Activated T-cell treated with anti-CD3 and anti-CD28 coated beads, Interleukin-2, amount 50 U/mL, for 72 hours (primary cell): Measurements from ENCODE around the gene TANGO2. TPM values are rescaled to one million over a fixed set of nuclear protein-coding genes. Genes with fewer than 3 reads are reported as not detected.

Experiments
- ATAC-seq, 2 donors: fragments of 150-1000 bp; cut with Tn5 transposase; replicated peaks in 1 of 2; 2 replicates each; pipeline ENCODE4 v1.10.0; 2021; ENCODE audit warnings: moderate library complexity in 2 of 2, mild to moderate bottlenecking in 1 of 2
- DNase-seq, 2 donors: peaks; one replicate each; pipeline ENCODE4 v3.0.0; 2021 to 2022; ENCODE audit warnings: mixed read lengths in 1 of 2
- H3K27ac Mint-ChIP-seq: one replicate; pipeline ENCODE4 v1.8.0; 2022; ENCODE audit warnings: mild to moderate bottlenecking, moderate library complexity, mixed read lengths
- H3K27me3 Mint-ChIP-seq: one replicate; pipeline ENCODE4 v1.8.0; 2022; ENCODE audit warnings: low read depth, mixed read lengths
- H3K36me3 Mint-ChIP-seq, 2 donors: one replicate each; pipeline ENCODE4 v1.8.0; 2022; ENCODE audit warnings: mixed read lengths in 2 of 2, mild to moderate bottlenecking in 1 of 2; ENCODE audit not compliant: insufficient read depth in 2 of 2
- H3K4me1 Mint-ChIP-seq: one replicate; pipeline ENCODE4 v1.8.0; 2022; ENCODE audit warnings: low read depth, mixed read lengths
- H3K4me3 Mint-ChIP-seq, 2 donors: one replicate each; pipeline ENCODE4 v1.8.0; 2022; ENCODE audit warnings: mild to moderate bottlenecking in 2 of 2, mixed read lengths in 2 of 2, moderate library complexity in 2 of 2
- H3K9me3 Mint-ChIP-seq, 2 donors: one replicate each; pipeline ENCODE4 v1.8.0; 2022; ENCODE audit warnings: mixed read lengths in 2 of 2
- total RNA-seq, 2 donors: library from RNA; stranded (reverse); gene quantifications; one replicate each; pipeline ENCODE4 v1.2.3, GENCODE V29; 2022

The TANGO2 gene
- total RNA-seq, 2 donors from 2014 or later = 35.5 to 43.0 TPM

DNA sequence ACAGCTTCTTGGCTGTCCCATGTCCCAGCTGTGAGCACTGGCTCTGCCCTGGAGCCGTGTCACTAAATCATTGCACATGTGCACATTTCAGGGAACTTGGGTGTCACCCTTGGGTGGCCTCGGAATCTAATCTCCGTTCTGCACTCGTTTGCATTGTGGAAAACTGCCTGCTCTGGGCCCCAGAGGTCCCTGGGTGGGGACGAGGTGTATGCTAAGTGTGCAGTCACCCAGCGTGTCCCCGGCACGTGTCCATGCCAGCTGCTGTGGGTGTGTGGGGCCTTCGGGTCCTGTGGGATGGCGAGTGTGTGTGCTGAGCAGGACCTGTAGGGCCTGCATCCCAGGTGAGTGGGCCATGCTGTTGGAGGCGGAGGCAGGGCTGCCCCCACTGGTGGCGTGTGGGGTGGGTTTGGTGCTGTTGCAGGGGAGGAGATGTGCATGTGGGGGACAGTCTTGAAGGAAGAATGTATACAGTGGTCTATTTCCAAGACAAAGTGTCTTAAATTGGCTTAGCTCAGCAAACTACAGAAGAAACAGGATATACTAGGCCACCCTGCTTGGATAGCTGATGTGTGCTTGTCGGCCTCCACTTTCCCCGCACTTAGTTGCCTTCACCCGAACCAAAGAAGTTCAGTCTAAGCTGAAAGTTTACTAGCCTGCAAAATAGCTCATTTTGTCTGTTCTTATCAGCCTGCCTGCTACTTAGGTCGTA lies 14.6 kb downstream of the TANGO2 start:
- no peak overlapping the region for H3K4me3 Mint-ChIP-seq
- ATAC-seq (no peak), DNase-seq (no peak)
- no peaks in the 10 kb centered on the region for H3K27me3 Mint-ChIP-seq
- H3K4me1 Mint-ChIP-seq = peaks cover 27% of the 10 kb centered on the region
- H3K27ac Mint-ChIP-seq = no peak overlapping the region
- peaks cover 3% of the 10 kb centered on the region in 2 donors for H3K36me3 Mint-ChIP-seq
- H3K9me3 Mint-ChIP-seq = no peaks in the 10 kb centered on the region

DNA sequence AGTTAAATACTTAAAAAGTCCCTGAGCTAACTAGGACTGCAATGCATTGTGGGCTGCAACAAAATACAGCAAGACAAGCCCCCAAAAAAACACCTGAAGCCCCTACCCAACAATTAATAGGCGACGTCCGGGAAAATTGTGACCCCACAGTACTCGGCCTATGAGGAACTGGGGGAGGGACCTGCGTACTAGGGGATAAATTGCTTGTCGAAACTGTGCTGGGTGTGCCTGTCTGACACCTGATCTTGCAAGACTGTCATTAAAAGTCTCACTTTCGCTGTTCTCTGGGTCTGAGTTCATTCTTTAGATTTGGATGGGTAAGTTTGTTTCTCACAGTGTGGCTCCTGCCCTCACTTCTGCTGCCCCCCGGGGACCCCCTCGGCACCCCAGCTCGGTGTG lies 15.2 kb downstream of the TANGO2 start:
- Mint-ChIP-seq H3K27me3 (no peaks in the 10 kb centered on the region), H3K4me3 (no peak overlapping the region), H3K4me1 (peaks cover 27% of the 10 kb centered on the region), H3K9me3 (no peaks in the 10 kb centered on the region), H3K36me3 (peaks cover 3% of the 10 kb centered on the region in 2 donors), H3K27ac (no peak overlapping the region)
- ATAC-seq (no peak), DNase-seq (no peak)

DNA sequence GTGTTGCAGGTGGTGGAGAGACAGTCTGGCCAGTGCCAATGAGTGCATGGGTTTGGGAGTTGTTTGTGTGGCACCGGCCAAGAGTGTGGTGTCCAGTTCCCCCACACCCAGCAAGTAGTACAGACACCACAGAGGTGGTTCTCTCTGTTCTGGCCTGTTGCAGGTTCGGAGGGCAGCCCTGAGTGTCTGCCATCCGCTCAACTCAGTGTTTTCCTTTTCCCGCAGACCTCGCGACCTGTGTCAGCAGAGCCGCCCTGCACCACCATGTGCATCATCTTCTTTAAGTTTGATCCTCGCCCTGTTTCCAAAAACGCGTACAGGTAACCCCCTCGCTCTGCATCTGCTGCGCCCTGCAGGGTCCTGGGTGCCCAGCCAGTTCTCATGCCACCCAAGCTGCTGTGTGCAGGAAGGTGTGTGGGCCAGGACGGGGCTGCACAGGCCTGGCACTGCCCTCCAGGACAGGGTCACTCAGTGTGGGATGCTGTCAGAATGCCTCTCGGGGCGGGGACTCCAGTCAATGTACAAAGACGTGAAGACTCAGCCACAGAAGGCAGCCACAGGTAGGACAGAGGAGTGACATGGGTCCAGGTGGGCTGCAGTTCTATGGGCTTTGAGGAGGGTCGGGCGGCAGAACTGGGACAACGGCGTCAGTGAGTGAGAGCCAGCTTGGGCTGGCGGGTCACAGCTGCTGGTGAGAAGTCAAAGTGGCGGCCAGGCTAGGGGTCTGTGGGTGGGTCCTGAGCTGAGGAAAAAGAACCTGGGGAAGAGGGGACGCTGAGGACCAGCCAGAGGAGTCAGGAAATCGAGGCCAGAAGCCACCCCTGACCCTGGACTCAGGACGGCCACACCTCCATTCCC lies 15.9 kb downstream of the TANGO2 start:
- no peaks in the 10 kb centered on the region for H3K9me3 Mint-ChIP-seq
- H3K4me1 Mint-ChIP-seq = peaks cover 21% of the 10 kb centered on the region

DNA sequence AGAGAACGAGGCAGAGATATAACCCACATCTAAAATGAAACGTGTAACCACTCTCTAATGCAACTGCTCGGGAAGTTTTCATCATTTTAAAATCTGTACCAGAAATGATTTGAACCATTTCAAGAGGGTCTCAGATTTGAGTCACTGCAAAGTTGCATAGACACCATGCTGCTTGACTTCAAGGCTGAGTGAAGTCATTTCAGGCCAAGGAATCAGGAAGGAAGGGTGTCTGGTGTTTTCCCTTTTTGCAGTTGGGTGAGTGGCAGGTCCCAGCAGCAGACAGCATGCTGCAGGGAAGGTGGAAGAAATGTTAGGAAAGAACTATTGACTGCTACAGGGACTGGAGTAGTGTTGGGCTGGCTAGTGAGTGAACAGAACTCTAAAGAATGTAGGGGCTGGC lies 16.5 kb downstream of the TANGO2 start:
- peak overlapping the region; percentile 42 for H3K27ac Mint-ChIP-seq
- H3K9me3 Mint-ChIP-seq = no peaks in the 10 kb centered on the region
- H3K27me3 Mint-ChIP-seq = no peaks in the 10 kb centered on the region
- DNase-seq (peak; percentile 23 to 27), ATAC-seq (peak; percentile 84 to 90)
- H3K4me3 Mint-ChIP-seq = peak overlapping the region; percentile 18 to 21
- H3K36me3 Mint-ChIP-seq = peaks cover 3% of the 10 kb centered on the region in 2 donors
- peaks cover 20% of the 10 kb centered on the region for H3K4me1 Mint-ChIP-seq

More for the DNA sequence above, 15.9 kb downstream of the TANGO2 start:
- no peaks in the 10 kb centered on the region for H3K27me3 Mint-ChIP-seq
- peak overlapping the region; percentile 42 for H3K27ac Mint-ChIP-seq
- peaks cover 3% of the 10 kb centered on the region in 2 donors for H3K36me3 Mint-ChIP-seq
- DNase-seq (no peak), ATAC-seq (peak; percentile 2 to 11)
- H3K4me3 Mint-ChIP-seq = peak overlapping the region; percentile 18 to 22

DNA sequence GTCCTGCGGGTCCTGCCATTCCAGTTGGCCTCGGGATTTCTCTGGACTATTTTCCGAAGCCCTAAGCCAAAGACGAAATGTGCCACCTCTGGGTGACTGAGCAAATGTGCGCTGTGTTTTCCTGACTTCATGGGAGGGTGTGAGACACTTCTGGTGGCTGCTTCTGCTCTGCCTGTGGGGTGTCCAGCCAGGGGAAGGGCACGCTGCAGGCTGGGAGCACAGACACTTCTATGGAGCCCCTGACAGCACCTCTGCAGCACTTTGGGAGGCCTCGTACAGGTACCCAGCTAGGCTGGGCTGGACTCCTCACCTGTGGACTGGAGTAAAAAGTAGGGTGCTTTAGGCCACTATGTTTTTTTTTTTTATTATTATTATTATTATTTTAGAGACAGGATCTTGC lies 17.7 kb downstream of the TANGO2 start:
- H3K36me3 Mint-ChIP-seq = peaks cover 3% of the 10 kb centered on the region in 2 donors
- no peak overlapping the region for H3K27ac Mint-ChIP-seq
- H3K27me3 Mint-ChIP-seq = no peaks in the 10 kb centered on the region
- peaks cover 20% of the 10 kb centered on the region for H3K4me1 Mint-ChIP-seq
- no peak for ATAC-seq
- H3K4me3 Mint-ChIP-seq = no peak overlapping the region
- DNase-seq = no peak
- no peaks in the 10 kb centered on the region for H3K9me3 Mint-ChIP-seq

DNA sequence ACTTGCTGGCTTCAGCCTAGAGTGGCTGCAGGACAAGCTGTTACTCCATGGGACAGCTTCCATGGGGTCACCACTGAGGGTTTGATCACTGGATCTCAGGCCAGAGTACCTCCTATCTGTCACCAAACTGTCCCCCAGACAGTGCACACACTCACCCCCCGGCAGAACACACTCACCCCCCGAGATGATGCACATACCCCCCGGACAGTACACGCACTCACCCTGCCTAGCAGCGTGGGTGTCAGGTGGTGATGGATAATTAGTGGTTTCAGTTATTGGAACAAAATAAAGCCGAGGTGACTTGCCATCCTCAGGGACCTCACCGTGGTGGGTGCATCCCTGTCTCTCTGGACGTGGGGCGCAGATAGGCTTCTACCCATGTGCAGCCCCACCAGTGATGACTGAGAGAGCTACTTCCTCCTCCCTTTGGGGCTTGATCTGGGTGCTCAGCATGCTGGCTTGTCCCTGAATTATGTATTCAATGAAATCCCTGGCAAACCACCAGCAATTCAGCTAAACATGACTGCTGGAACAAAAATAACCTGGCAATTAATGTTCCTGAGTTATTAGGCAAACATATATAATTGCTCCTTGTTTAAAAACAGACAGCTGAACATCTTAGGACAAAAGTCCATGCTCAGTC lies 18.9 kb downstream of the TANGO2 start:
- ATAC-seq = no peak
- no peak for DNase-seq
- Mint-ChIP-seq H3K27ac (no peak overlapping the region), H3K27me3 (no peaks in the 10 kb centered on the region), H3K9me3 (no peaks in the 10 kb centered on the region), H3K4me3 (no peak overlapping the region), H3K4me1 (peaks cover 20% of the 10 kb centered on the region), H3K36me3 (peaks cover 3 to 4% of the 10 kb centered on the region in 2 donors)

DNA sequence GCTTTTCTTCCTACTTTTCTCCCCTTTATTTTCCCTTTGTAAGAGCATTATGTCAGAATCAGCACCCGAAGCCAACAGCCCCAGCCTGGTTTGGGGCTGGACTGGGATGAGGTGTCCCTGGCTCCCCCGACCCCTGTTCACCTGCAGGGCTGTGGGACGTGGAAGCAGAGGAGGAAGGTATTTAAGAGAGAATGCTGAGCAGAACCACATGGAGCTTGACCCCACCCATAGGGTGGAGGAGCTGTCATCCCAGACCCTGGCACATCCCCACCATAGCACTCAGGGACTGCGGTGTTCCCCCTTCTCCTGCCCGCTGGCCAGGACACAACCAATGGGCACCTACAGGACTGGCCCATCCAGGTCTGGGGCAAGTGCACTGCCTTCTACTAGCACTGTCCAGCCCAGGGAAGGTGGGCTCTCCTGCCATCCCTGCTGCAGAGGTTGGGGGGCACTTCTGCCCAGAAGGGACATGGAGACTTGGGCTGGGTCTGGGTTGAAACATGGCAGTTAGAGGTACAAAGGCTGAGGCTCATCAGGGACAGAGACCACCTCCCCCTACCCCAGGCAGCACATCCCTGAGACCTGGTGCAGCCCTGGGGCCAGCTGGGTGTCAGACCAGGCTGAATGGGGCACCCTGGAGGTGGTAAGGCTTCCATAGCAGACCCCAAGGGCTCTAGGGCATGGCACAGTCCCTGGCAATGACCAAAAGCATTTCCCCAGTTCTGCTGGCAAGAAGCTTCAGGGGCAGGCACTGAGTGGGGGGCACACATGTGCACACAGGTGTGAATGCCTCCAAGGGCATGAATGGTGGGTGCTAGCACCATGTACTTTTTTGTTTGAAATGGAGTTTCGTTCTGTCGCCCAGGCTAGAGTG lies 19.7 kb downstream of the TANGO2 start:
- DNase-seq (no peak), ATAC-seq (no peak)
- Mint-ChIP-seq H3K27me3 (no peaks in the 10 kb centered on the region), H3K36me3 (peaks cover 3 to 4% of the 10 kb centered on the region in 2 donors), H3K27ac (no peak overlapping the region), H3K4me1 (peaks cover 20% of the 10 kb centered on the region), H3K9me3 (no peaks in the 10 kb centered on the region), H3K4me3 (no peak overlapping the region)

DNA sequence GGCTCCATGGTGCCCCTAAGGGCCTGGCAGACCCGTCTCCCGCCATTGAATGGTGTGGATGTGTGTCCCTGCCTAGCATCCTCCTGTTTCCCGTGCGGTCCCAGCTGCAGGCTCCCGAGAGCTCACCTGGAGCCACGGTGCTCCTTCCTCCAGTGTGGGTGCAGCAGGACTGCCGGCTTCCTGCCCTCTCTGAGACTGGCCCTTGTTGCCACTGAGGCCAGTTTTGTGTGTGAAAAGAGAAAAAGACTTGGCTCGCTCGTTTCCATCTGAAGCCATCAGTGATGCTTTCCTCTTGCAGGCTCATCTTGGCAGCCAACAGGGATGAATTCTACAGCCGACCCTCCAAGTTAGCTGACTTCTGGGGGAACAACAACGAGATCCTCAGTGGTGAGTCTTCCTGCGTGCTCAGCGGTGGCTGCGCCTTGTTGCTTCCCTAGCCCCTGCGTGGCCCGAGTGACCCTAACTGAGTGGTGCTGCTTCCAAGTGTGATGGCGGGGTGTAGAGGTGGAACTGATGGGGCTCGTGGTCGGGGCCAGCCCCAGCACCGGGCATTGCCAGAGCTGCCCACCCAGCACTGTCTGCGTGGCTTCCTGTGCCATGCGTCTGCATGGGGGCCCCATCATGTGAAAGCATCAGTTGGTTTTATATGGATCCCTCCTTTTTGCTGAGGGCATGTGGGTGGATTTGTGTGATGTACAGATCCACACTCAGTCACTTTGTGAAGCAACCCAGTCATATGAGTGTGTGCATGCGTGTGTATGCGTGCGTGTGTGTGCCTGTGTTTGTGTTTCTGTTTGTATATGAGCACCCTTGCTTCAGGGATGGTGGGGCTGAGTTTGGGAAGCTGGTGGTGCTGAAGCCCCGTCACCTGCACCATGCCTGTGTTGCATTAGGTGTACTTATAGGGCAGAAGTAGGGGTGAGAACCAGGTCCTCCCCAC lies 22.4 kb downstream of the TANGO2 start:
- no peak overlapping the region for H3K4me3 Mint-ChIP-seq
- H3K36me3 Mint-ChIP-seq = peaks cover 13 to 20% of the 10 kb centered on the region in 2 donors

DNA sequence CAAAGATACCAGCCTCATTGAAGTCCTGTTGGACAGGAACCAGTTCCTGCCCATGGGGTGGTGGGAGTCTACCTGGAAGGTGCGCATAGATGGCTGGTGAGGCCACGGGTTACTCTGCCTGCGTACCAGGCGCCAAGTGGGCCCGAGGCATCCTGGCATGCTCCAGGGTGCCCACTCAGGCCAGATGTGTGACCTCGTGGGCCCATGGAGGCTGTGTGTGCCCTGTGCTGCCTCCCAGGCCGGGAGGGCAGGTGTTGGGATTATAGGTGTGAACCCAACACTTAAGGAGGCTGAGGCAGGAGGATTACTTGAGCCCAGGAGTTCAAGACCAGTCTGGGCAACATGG lies 23.1 kb downstream of the TANGO2 start:
- Mint-ChIP-seq H3K27me3 (no peaks in the 10 kb centered on the region), H3K9me3 (peaks cover 0 to 3% of the 10 kb centered on the region in 2 donors), H3K4me1 (no peaks in the 10 kb centered on the region), H3K36me3 (peaks cover 15 to 24% of the 10 kb centered on the region in 2 donors), H3K4me3 (no peak overlapping the region), H3K27ac (no peak overlapping the region)
- DNase-seq = no peak
- no peak for ATAC-seq

More for the DNA sequence above, 22.4 kb downstream of the TANGO2 start:
- no peaks in the 10 kb centered on the region for H3K4me1 Mint-ChIP-seq
- H3K27ac Mint-ChIP-seq = no peak overlapping the region
- peaks cover 0 to 3% of the 10 kb centered on the region in 2 donors for H3K9me3 Mint-ChIP-seq
- DNase-seq = no peak
- no peak for ATAC-seq
- no peaks in the 10 kb centered on the region for H3K27me3 Mint-ChIP-seq

DNA sequence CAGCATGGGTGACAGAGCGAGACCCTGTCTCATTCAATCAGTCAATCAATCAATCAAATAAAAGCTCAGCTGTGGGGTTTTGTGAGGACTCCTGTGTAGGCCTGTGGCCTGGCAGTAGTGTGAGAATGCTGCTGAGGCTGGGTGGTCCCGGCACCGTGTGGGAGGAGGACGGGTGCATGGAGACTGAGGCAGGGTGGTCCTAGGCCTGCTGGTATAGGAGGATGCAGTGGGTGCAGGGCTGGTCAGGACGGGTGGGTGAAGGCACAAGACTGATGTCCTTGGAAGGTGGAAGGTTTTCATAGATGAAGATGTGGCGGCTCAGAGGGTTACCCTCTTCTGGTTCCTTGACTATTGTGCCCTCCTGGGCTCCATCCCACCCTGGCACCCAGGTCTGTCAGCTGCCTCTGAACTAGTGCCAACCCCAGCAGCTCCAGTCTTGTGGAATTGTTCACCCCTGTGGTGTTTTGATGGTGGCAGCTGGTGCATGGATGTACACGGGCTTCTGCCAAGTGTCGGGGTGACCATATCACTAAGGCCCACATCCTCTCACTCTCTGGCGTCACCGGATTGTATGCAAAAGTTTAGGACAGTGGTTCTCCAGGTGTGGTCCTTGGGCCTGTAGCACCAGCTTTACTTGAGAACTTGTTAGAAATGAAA lies 23.7 kb downstream of the TANGO2 start:
- no peak overlapping the region for H3K27ac Mint-ChIP-seq
- no peak for DNase-seq
- peaks cover 18 to 27% of the 10 kb centered on the region in 2 donors for H3K36me3 Mint-ChIP-seq
- no peaks in the 10 kb centered on the region for H3K27me3 Mint-ChIP-seq
- no peak overlapping the region for H3K4me3 Mint-ChIP-seq
- ATAC-seq = no peak
- no peaks in the 10 kb centered on the region for H3K4me1 Mint-ChIP-seq
- H3K9me3 Mint-ChIP-seq = peaks cover 0 to 3% of the 10 kb centered on the region in 2 donors

DNA sequence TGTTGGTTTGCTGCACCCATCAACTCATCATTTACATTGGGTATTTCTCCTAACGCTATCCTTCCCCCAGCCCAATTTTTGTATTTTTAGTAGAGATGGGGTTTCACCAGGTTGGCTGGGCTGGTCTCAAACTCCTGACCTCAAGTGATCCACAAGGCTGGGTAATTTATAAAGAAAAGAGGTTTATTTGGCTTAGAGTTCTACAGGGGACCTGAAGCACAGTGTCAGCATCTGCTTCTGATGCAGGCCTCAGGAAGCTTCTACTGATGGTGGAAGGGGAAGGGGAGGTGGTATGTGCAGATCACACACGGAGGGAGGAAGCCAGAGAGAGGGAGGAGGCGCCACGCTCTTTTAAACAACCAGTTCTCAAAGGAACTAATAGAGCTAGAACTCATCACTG lies 25.8 kb downstream of the TANGO2 start:
- no peak for ATAC-seq
- Mint-ChIP-seq H3K36me3 (peaks cover 18 to 28% of the 10 kb centered on the region in 2 donors), H3K4me3 (no peak overlapping the region), H3K4me1 (no peaks in the 10 kb centered on the region), H3K27ac (no peak overlapping the region), H3K27me3 (no peaks in the 10 kb centered on the region), H3K9me3 (peaks cover 0 to 3% of the 10 kb centered on the region in 2 donors)
- no peak for DNase-seq
